Activated CD8-positive, alpha-beta memory T cell treated with anti-CD3 and anti-CD28 coated beads, Interleukin-2, amount 10 ng/mL, durations not matched to agents 7 days and 5 days (primary cell): ENCODE data around the gene PCOLCE2. TPM values are rescaled to one million over a fixed set of nuclear protein-coding genes. Genes with fewer than 3 reads are reported as not detected.
A peak's percentile ranks its signal among the peaks of the same experiment; 100 is the strongest.
"Not testable (repeated sequence)": the region's sequence is repeated elsewhere in the genome, so short reads cannot be mapped to it uniquely, and the experiment has no call there.

Experiments used
- ATAC-seq: fragments of 150-1000 bp; cut with Tn5 transposase; one replicate; pipeline ENCODE4 v1.10.0; 2021; ENCODE audit warnings: moderate library complexity
- CTCF ChIA-PET: fragments of 350-600 bp; sonication (Branson Sonifier 250); formaldehyde crosslinking; loops from one replicate; lab custom pipeline; 2021; ENCODE audit warnings: antibody characterized with exemption; lab: Charles Lee
- DNase-seq: peaks from one replicate; pipeline ENCODE4 v3.0.0-alpha.2; 2020
- H3K27ac Mint-ChIP-seq: one replicate; pipeline ENCODE4 v1.8.0; 2021; ENCODE audit warnings: mild to moderate bottlenecking, mixed read lengths
- H3K27me3 Mint-ChIP-seq: one replicate; pipeline ENCODE4 v1.8.0; 2021; ENCODE audit warnings: mixed read lengths
- H3K36me3 Mint-ChIP-seq: one replicate; pipeline ENCODE4 v1.8.0; 2021; ENCODE audit warnings: mild to moderate bottlenecking, mixed read lengths
- H3K4me1 Mint-ChIP-seq: one replicate; pipeline ENCODE4 v1.8.0; 2021; ENCODE audit warnings: mixed read lengths
- H3K4me3 Mint-ChIP-seq: one replicate; pipeline ENCODE4 v1.8.0; 2021; ENCODE audit warnings: mild to moderate bottlenecking, moderate library complexity, mixed read lengths
- H3K9me3 Mint-ChIP-seq: one replicate; pipeline ENCODE4 v1.8.0; 2022; ENCODE audit warnings: low read depth, mixed read lengths
- total RNA-seq, 2 experiments: library from RNA; stranded (reverse); gene quantifications; one replicate each; pipeline ENCODE4 v1.2.3, GENCODE V29; 2021

PCOLCE2 gene
- total RNA-seq, 2 experiments from 2014 or later = not detected

DNA sequence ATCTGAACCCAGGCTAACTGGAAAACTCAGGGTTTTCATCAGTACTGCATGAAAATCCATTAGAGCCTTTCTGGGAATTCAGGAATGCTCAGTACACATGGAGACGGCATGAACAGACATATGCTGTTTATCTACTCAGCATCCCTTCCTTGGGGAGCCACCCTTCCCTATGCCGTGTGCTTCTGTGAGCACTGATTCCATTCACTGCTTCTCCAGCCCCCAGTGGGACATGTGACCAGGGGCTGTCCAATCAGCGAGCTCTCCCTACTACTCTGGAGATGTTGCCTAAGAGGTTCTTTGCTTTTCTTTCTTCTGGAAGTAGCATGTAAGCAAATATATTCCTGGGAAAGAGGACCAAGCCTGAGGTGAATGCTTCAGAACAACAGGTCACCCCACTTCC lies 5.6 kb upstream of the PCOLCE2 start:
- no peaks in the 10 kb centered on the region for H3K36me3 Mint-ChIP-seq
- peaks cover under 1% of the 10 kb centered on the region for H3K4me1 Mint-ChIP-seq
- CTCF ChIA-PET = interaction anchor here (1.3 kb wide), 1 partner anchor 10 kb away, joined by 3 read pairs; no protein-coding TSS in a partner anchor
- no peak for ATAC-seq
- no peak overlapping the region for H3K4me3 Mint-ChIP-seq
- peaks cover 45% of the 10 kb centered on the region for H3K27me3 Mint-ChIP-seq
- H3K27ac Mint-ChIP-seq = no peak overlapping the region
- no peaks in the 10 kb centered on the region for H3K9me3 Mint-ChIP-seq
- no peak for DNase-seq

DNA sequence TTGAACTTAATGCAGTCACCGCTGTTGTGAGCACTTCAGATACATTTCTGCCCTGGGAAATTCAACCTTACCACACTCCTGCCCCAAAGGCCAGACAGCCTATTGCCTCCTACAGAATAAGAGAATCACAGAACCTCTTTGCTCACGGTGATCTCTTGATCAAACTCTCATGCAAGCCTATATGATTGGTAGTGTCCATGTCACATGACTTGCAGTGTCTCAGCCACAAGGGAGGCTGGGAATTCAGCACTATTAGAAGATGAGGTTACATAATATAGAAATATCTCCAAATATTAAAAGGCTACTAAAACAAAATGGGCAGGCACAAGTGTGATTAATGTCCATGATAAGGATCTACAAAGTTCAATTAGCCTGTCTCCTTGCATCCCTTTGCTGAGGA lies 3.8 kb upstream of the PCOLCE2 start:
- Mint-ChIP-seq H3K36me3 (no peaks in the 10 kb centered on the region), H3K27ac (no peak overlapping the region), H3K27me3 (peaks cover 45% of the 10 kb centered on the region), H3K9me3 (no peaks in the 10 kb centered on the region), H3K4me1 (peaks cover 9% of the 10 kb centered on the region), H3K4me3 (no peak overlapping the region)
- CTCF ChIA-PET = no interaction called here
- no peak for ATAC-seq
- DNase-seq = no peak

DNA sequence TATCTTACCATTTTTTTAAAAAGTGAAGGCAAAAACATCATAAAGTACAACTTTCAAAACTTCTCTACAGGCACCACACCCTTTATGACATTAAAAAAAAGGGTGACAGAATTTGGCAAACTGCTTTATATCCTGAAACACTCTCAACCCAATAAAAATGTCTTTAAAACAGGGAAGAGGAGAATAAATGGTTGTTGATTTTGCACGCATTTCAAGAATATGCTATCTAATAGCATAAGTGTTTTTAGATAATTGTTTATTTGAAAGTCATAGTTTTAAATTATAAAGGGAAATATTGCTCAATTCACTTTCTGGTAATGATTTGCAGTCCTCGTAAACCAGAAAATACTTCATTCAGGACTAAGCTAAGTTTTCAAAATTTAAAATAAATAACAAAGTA lies 1.7 kb upstream of the PCOLCE2 start:
- no peaks in the 10 kb centered on the region for H3K36me3 Mint-ChIP-seq
- DNase-seq = no peak
- H3K4me1 Mint-ChIP-seq = peaks cover 9% of the 10 kb centered on the region
- CTCF ChIA-PET = no interaction called here
- no peak for ATAC-seq
- H3K27me3 Mint-ChIP-seq = peaks cover 62% of the 10 kb centered on the region
- no peak overlapping the region for H3K27ac Mint-ChIP-seq
- no peaks in the 10 kb centered on the region for H3K9me3 Mint-ChIP-seq
- no peak overlapping the region for H3K4me3 Mint-ChIP-seq

DNA sequence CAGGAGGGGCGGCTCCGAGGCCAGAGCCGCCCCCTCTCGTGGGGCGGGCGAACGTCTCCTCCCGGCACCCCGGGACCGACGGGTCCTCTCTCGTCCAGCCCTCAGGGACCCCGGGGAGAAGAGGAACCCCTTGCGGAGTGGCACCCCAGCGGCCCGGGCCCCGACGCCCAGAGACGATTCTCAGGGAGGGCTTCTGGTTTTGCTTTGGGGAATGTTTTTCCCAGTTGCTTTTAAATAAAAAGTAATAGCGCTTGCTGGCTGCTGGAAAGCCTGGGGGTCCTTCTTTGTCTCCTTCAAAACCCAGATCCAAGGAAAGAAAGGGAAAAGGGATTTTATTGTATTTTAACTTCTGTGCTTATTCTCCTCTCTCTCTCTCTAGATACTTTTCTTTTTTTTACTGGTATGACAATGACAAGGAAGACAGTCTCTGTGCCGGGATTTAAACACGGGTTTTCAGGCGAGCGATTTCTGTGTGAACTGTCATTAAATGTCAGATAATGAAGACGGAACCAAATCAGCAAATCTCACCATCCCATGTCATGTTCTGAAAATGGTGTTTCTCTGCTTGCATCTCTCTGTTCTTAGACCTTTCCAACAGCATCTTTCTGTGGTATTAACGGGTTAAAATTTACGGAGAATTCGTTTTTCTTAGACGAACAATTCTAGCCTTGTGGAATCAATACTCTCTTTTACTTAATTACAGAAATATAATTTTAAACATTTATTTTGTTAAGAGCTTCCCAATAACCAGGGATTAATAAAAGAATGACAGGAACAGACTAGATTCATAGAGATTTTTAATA lies 530 bp upstream of the PCOLCE2 start:
- no peaks in the 10 kb centered on the region for H3K9me3 Mint-ChIP-seq
- H3K27ac Mint-ChIP-seq = no peak overlapping the region
- CTCF ChIA-PET = interaction anchor here (0.7 to 1.1 kb wide), 2 partner anchors 12 to 37 kb away, joined by 3 to 5 read pairs; no protein-coding TSS in a partner anchor
- peaks cover 9% of the 10 kb centered on the region for H3K4me1 Mint-ChIP-seq
- no peaks in the 10 kb centered on the region for H3K36me3 Mint-ChIP-seq
- peaks cover 69% of the 10 kb centered on the region for H3K27me3 Mint-ChIP-seq
- no peak for DNase-seq
- no peak for ATAC-seq
- peak overlapping the region; percentile 45 for H3K4me3 Mint-ChIP-seq

DNA sequence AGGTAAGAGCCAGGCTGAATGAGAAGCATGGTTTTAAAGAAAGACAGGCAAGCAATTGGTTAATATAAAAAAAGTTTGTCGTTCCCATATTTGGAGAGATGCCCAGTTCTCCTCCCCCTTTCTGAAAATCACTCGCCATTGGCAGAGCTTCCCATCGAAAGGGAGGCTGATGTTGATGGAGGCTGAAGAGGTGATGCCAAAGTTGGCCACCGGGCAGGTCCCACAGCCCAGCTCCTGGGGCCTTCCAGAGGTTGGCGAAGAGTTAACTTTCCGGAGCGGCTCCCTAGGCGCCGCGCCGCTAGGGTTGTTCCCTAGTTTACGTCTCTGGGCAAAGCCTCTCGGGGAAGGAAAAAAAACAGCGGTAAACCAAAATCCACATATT lies 793 bp downstream of the PCOLCE2 start:
- Mint-ChIP-seq H3K4me3 (peak overlapping the region; percentile 41), H3K9me3 (no peaks in the 10 kb centered on the region), H3K27me3 (peaks cover 76% of the 10 kb centered on the region), H3K36me3 (no peaks in the 10 kb centered on the region), H3K4me1 (peaks cover 9% of the 10 kb centered on the region), H3K27ac (no peak overlapping the region)
- DNase-seq = no peak
- CTCF ChIA-PET = no interaction called here
- ATAC-seq = peak; percentile 22

DNA sequence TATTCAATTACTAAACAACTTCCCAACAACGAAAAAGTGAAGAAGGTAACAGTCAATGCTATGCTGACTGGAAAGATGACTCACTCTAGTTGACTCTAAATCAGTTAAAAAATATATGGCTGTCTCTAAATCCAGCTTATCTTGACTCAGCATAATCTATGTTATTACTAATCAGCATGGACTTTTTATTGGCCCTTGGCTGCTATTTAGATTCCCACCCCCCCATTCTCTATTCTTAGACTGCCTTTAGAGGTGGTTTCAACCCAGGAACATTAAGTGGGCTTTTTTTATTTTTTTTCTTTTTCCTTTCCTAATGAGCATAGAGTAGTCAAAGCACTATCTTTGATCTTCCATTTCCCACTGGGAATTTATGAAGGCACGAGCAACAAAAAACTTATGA lies 1.9 kb downstream of the PCOLCE2 start:
- H3K36me3 Mint-ChIP-seq = no peaks in the 10 kb centered on the region
- CTCF ChIA-PET = no interaction called here
- peaks cover 71% of the 10 kb centered on the region for H3K27me3 Mint-ChIP-seq
- H3K4me1 Mint-ChIP-seq = peaks cover 9% of the 10 kb centered on the region
- no peak overlapping the region for H3K4me3 Mint-ChIP-seq
- H3K27ac Mint-ChIP-seq = no peak overlapping the region
- no peaks in the 10 kb centered on the region for H3K9me3 Mint-ChIP-seq
- no peak for DNase-seq
- ATAC-seq = no peak

DNA sequence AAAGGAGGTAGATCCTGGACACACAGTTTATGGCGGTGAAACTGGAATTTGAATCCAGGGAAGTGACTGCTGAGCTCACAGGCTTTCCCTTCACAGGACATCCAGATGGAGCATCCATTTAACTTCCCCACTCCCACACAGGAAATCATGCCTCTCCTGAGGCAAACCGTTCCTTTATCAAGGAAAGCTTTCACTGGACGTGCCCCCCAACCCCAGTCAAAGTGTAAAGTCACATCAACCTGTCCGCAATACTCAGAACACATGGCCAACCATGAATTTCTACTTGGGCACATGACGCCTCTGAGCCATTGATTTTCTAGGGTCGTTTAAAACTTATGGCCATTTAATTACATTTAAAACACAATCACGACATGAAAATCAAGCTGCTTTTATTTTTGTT lies 2.9 kb downstream of the PCOLCE2 start:
- no peak overlapping the region for H3K4me3 Mint-ChIP-seq

DNA sequence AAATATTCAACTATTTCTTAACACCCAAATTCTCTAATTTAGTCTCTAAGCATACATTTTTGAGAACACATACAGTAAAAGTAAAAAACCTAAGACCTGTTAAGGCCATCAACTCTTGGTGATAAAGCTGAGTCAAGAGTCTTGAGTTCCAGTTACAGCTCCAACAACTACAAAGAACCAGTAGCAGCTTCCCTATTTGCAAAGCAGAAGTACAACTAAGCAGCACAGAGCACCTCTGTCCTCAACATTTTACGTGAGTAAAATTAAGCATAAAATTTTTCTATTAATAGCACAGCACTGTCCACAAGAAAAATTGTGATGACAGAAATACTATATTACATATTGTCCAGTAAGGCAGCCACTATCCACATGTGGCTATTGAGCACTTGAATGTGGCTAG lies 4.4 kb downstream of the PCOLCE2 start:
- Mint-ChIP-seq H3K4me1 (peaks cover 8% of the 10 kb centered on the region), H3K27ac (no peak overlapping the region), H3K9me3 (no peaks in the 10 kb centered on the region), H3K4me3 (no peak overlapping the region), H3K27me3 (peaks cover 62% of the 10 kb centered on the region), H3K36me3 (no peaks in the 10 kb centered on the region)
- ATAC-seq (no peak), DNase-seq (no peak)
- CTCF ChIA-PET = no interaction called here

More for the DNA sequence above, 2.9 kb downstream of the PCOLCE2 start:
- H3K4me1 Mint-ChIP-seq = peaks cover 9% of the 10 kb centered on the region
- no peaks in the 10 kb centered on the region for H3K36me3 Mint-ChIP-seq
- CTCF ChIA-PET = interaction anchor here (1.1 kb wide), 1 partner anchor 57 kb away, joined by 3 read pairs; no protein-coding TSS in a partner anchor
- H3K9me3 Mint-ChIP-seq = no peaks in the 10 kb centered on the region
- no peak for DNase-seq
- peaks cover 67% of the 10 kb centered on the region for H3K27me3 Mint-ChIP-seq
- ATAC-seq = no peak
- no peak overlapping the region for H3K27ac Mint-ChIP-seq

DNA sequence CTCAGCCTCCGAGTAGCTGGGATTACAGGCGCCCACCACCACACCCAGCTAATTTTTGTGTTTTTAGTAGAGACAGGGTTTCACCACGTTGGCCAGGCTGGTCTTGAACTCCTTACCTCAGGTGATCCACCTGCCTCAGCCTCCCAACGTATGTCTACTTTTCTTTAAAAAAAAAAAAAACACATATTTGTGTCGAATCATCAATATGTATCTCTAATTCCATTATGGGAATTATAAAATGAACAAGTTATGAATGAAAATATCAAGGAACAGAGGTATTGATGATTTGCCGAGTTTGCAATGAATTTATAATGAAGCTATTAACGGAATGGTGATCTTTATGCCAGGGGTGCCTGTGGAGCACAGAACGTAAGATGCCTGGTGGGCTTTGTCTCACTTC lies 5.3 kb downstream of the PCOLCE2 start:
- CTCF ChIA-PET = not testable (repeated sequence)

DNA sequence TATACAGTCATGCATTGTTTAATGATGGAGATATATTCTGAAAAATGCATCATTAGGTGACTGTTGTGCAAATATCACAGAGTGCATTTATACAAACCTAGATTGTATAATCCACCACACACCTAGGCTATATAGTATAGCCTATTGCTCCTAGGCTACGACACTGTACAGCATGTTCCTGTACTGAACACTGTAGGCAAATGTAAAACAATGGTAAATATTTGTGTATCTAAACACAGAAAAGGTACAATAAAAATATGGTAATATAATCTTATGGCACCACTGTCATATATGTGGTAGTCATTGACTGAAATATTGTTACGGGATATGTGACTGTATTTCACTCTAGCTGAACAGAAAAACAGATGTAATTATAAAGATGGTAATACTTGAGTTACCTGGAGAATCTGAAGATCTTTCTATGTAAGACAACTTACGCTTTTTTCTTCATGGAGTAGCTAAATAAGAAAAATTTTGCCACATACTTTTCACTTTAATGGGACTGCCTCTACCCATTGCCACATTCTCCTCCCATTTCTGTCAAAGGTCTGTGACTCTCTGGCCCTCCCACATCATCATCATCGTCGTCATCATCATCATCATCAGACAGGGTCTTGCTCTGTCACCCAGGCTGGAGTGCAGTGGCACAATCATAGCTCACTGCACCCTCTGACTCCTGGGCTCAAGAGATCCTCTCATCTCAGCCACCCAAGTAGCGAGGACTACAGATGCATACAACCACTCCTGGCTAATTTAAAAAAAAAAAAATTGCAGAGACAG lies 7.2 kb downstream of the PCOLCE2 start:
- no peak overlapping the region for H3K4me3 Mint-ChIP-seq
- CTCF ChIA-PET = no interaction called here
- DNase-seq = no peak
- peaks cover 46% of the 10 kb centered on the region for H3K27me3 Mint-ChIP-seq
- H3K9me3 Mint-ChIP-seq = no peaks in the 10 kb centered on the region
- ATAC-seq = no peak
- no peak overlapping the region for H3K27ac Mint-ChIP-seq
- no peaks in the 10 kb centered on the region for H3K4me1 Mint-ChIP-seq
- no peaks in the 10 kb centered on the region for H3K36me3 Mint-ChIP-seq

More for the DNA sequence above, 5.3 kb downstream of the PCOLCE2 start:
- not testable (repeated sequence) for H3K9me3 Mint-ChIP-seq, H3K4me3 Mint-ChIP-seq, H3K36me3 Mint-ChIP-seq, H3K4me1 Mint-ChIP-seq, H3K27ac Mint-ChIP-seq, DNase-seq, ATAC-seq
- peaks cover 59% of the 10 kb centered on the region for H3K27me3 Mint-ChIP-seq

DNA sequence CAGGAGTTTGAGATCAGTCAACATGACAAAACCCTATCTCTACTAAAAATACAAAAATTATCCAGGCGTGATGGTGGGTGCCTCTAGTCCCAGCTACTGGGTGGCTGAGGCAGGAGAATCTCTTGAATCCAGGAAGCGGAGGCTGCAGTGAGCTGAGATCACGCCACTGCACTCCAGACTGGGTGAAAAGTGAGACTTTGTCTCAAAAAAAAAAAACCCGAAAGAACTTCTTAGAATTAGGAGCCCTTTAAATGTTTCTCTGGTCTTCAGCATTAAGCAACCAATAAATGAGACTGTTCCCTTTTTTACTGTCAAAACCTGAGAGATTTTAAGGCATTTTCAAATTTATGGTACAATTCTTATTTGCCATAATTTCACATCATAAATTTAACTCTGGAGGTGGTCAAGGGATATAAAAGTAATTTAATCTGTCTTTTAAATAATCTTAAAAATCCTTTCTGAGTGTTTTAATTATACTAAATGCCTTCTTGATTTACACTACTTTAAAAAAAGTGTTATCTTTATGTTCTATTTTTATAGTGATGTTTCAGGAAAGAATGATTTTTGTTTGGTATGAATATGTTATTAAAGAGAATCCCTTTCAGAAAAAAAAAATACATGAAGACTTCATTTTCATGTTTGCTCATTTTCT lies 10.1 kb downstream of the PCOLCE2 start:
- peaks cover 27% of the 10 kb centered on the region for H3K27me3 Mint-ChIP-seq
- ATAC-seq = no peak
- no peaks in the 10 kb centered on the region for H3K36me3 Mint-ChIP-seq
- peaks cover 8% of the 10 kb centered on the region for H3K4me1 Mint-ChIP-seq
- no peak for DNase-seq
- no peak overlapping the region for H3K4me3 Mint-ChIP-seq
- CTCF ChIA-PET = no interaction called here
- no peak overlapping the region for H3K27ac Mint-ChIP-seq
- H3K9me3 Mint-ChIP-seq = no peaks in the 10 kb centered on the region

DNA sequence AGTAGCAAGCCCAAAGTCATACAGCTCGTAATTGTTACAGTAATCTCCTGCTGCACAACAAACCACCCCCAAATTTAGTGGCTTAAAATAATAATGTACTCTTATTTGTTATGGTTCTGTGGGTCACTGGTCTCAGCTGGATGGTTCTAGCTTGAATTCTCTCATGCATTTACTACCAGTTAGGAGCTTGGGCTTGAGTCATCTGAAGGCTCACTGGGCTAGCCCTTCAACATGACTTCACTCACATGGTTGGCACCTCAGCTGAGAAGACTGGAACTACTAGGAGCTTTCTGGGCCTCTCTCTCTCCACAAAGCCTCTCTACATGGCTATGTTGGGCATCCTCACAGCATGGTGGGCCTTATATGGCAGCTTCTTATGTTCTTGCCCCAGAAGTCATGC lies 12.5 kb downstream of the PCOLCE2 start:
- no peak for ATAC-seq
- Mint-ChIP-seq H3K27ac (no peak overlapping the region), H3K4me3 (no peak overlapping the region), H3K36me3 (no peaks in the 10 kb centered on the region), H3K4me1 (peaks cover 8% of the 10 kb centered on the region), H3K27me3 (peaks cover 22% of the 10 kb centered on the region), H3K9me3 (no peaks in the 10 kb centered on the region)
- CTCF ChIA-PET = no interaction called here
- no peak for DNase-seq

DNA sequence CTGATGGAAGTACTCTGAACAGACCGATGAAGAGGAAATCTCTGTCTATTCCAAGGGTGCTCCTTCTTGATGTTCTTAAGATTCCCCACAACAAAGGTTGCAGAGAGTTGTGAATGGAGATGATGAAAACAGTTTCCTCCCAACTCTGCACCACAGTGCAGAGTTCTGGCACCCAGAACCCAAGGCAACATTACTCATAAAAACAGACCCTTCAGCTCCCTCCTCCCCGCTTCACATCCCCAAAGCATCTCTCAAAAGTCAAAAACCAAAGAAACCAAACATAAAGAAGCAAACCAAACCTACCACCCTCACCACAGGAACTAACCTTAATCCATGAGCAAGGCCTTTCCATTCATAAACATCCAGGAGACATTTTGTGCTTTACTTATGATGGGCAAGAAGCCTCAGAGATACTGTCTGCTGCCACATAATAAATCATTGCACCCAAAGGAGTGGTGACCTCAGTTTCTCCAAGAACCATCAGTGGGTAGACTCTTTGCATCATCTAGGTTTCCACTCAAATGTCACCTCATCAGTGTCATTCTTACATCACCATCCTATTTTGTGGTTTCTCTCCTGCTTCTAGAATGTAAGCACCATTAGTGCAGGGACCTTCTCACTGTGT lies 13.2 kb downstream of the PCOLCE2 start:
- no peak for DNase-seq
- CTCF ChIA-PET = no interaction called here
- peaks cover 8% of the 10 kb centered on the region for H3K4me1 Mint-ChIP-seq
- ATAC-seq = peak; percentile 36
- H3K36me3 Mint-ChIP-seq = no peaks in the 10 kb centered on the region
- H3K27me3 Mint-ChIP-seq = peaks cover 23% of the 10 kb centered on the region
- H3K4me3 Mint-ChIP-seq = no peak overlapping the region
- no peak overlapping the region for H3K27ac Mint-ChIP-seq
- no peaks in the 10 kb centered on the region for H3K9me3 Mint-ChIP-seq
